GM12865 (cell line): ENCODE data around the gene HTRA3.

Source experiments
- DNase-seq: peaks from one replicate; pipeline ENCODE4 v3.0.0; 2010; ENCODE audit warnings: low read depth
- H3K4me3 ChIP-seq: 2 replicates; pipeline ENCODE4 v1.5.1; 2011; ENCODE audit warnings: mild to moderate bottlenecking, low read depth, low read length, control low read depth
- TF ChIP-seq, protein P1 (sequence below): IDR thresholded peaks from 2 replicates; pipeline ENCODE4 v1.5.1; 2011; ENCODE audit warnings: low read length, control low read depth, low read depth, inconsistent platforms; ENCODE audit not compliant: insufficient read depth; ENCODE audit errors: missing control alignments

HTRA3 gene

DNA sequence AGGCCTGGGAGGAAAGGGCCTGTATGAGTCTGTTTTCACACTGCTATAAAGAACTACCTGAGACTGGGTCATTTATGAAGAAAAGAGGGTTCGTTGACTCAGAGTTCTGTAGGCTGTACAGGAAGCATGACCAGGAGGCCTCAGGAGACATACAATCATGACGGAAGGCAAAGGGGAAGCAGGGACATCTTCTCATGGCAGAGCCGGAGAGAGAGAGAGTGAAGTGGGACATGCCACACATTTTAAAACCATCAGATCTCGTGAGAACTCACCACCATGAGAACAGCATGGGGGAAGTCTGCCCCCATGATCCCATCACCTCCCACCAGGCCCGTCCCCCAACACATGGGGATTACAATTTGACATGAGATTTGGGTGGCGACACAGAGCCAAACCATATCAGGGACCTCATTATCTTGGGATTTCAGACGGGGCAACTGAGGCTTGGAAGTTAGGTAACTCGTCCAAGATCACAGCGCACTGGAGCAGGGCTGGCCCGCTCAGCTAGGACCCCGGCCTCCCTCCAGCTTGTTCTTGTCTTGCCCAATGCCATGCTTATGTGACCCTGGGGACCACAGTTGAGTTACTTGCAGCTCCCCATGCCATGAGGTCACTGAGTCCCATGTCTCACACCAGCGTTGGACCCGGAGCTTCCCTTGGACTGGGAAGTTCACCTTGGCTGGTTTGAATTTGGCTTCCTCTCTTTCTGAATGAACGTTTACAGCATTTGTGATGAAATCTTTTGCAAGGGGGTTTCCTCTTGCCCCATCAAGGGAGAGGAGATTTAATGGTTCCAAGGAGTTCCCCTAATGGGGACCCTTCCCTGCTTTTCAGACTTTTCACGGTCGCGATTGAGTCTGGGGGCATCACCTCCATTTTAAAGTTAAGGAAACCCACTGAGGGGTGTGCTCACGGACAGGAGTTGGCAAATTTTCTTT, 18.1 kb downstream of the HTRA3 start:
- TF ChIP-seq, protein P1, sequence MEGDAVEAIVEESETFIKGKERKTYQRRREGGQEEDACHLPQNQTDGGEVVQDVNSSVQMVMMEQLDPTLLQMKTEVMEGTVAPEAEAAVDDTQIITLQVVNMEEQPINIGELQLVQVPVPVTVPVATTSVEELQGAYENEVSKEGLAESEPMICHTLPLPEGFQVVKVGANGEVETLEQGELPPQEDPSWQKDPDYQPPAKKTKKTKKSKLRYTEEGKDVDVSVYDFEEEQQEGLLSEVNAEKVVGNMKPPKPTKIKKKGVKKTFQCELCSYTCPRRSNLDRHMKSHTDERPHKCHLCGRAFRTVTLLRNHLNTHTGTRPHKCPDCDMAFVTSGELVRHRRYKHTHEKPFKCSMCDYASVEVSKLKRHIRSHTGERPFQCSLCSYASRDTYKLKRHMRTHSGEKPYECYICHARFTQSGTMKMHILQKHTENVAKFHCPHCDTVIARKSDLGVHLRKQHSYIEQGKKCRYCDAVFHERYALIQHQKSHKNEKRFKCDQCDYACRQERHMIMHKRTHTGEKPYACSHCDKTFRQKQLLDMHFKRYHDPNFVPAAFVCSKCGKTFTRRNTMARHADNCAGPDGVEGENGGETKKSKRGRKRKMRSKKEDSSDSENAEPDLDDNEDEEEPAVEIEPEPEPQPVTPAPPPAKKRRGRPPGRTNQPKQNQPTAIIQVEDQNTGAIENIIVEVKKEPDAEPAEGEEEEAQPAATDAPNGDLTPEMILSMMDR, result no peak
- no peak overlapping the region for H3K4me3 ChIP-seq
- DNase-seq, result no peak

DNA sequence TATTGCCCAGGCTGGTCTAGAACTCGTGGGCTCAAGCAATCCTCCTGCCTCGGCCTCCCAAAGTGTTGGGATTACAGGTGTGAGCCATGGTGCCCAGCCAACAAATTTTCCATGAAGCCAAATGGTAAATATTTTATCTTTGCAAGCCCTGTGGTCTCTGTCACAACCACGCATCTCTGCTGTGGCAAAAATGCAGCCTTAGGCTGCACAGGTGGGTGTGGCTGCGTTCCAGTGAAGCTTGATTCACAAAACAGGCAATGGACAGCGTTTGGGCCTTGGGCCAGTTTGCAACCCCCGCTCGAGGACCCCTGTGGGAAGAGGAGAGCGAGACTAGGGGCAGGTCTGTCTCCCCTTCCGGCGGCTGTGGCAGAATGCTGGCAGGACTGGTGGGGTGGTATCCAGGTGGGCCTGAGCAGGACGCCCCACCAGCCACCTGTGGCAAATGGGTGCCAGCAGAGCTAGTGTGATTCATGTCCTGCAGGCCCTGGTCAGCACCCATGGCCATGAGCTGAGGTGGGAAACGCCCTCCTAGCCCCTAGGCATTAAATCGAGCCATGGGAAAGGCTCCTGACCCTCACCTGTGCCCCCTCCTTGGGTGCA, 19.7 kb downstream of the HTRA3 start:
- TF ChIP-seq, protein P1, result no peak
- H3K4me3 ChIP-seq, result no peak overlapping the region
- no peak for DNase-seq

DNA sequence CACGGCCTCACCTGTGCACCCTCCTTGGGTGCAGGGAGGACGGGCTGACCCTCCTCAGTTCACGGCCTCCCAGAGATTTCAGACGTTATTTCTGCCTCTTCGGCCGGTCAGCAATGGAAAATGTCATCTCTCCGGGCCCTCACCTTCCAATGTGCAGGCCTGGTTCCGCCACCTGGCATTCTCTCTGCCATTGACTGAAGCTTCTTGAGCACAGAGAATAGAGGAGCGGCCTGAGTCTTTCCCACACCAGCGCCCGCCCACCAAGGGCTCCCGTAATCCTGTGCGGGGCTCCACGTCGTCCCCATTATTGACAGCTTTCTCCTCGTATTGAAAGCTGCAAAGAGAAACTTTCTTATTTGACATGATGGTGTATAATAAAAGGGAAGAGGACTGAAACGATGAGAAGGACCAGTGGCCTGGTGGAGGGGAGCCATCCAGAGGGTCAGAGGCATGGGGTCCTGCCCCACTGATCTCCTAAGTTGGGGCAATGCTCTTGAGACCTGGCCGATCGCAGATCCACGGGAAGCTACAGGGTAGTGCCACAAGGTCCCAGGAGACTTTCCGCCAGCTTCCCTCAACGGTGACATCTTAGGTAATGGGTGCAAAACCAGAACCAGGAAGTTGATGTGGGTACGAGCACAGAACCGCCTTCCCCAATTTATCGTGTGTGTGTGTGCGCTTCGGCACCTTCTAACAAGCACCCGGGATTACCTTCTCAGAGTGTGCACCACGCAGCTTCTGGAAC, 20.6 kb downstream of the HTRA3 start:
- H3K4me3 ChIP-seq, result no peak overlapping the region
- DNase-seq, result no peak

DNA sequence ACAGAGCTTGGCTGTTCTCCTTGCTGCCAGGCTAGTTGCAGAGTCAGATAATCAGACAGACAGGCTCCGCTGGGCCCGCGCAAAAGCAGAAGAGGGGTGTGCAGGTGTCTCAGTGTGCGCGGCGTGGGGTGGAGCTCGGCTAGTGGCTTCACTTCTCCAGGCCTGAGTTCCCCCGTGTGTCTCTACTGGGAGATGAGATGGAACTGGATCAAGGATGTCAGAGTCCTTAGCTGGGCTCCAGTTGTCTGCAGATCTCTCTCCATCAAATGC, 21.1 kb downstream of the HTRA3 start:
- DNase-seq, result no peak
- TF ChIP-seq, protein P1, result no peak
- no peak overlapping the region for H3K4me3 ChIP-seq

More for the DNA sequence above, 20.6 kb downstream of the HTRA3 start:
- TF ChIP-seq, protein P1, result no peak

DNA sequence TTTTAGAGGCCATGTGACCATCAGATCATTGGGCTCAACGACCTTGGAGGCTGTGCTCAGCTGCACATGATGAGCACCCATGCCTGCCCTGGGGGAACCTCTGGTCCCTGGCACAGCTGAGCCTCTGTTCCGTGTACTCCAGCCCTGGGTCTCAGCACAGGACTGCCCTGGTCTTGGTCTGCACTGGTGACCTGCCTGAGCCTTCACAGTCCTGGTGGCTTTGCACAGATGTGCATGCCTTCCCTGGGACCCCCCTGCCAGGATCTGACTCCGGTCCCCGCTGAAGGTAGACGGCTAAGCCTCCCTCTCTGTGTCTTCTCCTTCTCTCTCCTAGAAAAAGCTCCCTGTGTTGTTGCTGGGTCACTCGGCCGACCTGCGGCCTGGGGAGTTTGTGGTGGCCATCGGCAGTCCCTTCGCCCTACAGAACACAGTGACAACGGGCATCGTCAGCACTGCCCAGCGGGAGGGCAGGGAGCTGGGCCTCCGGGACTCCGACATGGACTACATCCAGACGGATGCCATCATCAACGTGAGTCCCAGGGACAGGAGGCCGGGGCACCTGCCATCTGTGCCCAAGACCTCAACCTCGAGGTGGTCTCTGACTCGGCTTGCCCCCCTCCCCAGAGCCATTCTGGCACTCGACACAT, 21.6 kb downstream of the HTRA3 start:
- no peak overlapping the region for H3K4me3 ChIP-seq
- TF ChIP-seq, protein P1, result no peak
- DNase-seq, result no peak

DNA sequence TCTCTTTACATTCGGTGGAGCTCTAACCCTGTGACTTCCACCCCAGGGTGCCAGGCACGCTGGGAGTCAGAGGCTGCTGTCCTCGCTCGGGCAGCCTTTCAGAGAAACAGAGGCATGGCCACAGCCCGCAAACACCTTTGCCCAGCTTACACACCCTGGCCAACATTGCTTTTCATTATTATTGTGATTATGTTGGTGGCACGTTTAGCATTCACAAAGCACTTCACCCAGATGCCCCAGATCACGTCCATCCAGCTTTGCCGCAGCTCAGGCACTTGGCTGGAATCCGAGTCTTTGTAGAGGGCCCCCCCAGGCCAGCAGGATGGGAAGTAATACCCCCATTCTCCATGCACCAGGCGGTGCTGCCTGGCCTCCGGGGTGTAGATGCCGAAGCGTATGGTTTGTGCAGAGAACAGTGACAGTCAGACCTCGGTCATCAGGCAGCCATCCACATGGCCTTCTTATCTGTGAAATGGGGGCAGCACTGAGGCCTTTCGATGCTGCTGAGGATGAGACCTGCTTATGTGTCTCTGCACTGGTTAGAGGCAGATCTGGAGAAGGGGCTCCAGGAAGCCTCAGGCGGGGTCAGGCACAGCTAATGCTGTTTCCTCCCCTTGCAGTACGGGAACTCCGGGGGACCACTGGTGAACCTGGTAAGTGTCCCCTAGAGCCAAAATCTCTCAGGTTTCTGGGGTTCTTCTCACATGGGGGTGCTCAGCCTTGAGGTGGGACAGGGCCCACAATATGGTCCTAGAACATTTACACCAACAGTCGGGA, 22.3 kb downstream of the HTRA3 start:
- DNase-seq, result no peak
- TF ChIP-seq, protein P1, result no peak
- H3K4me3 ChIP-seq, result no peak overlapping the region
